ENCODE measurements around the gene ZNF10. TPM values are rescaled to one million over a fixed set of nuclear protein-coding genes. Genes with fewer than 3 reads are reported as not detected.

The ZNF10 gene
- total and polyA plus RNA-seq, 4 donors, result 3.2 to 26.2 (median 6.8) TPM

DNA sequence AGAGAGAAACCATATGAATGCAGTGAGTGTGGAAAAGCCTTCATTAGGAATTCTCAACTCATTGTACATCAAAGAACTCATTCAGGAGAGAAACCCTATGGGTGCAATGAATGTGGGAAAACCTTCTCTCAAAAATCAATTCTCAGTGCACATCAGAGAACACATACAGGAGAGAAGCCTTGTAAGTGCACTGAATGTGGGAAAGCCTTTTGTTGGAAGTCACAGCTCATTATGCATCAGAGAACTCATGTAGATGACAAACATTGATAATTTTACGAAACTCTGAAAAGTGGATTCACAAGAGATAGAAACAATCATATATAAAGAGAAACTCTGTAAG, 73.8 kb downstream of the ZNF10 start:
- H3K9ac ChIP-seq (ENCODE audit: insufficient read depth in 1 of 2, low read length in 2 of 2), result no peak overlapping the region
- H3K27ac ChIP-seq (ENCODE audit: low read depth in 1 of 2, low read length in 1 of 2), result no peak overlapping the region
- 95 to 98% methylated on average over 1 of the region's 1 CpG for WGBS, 2 donors
- TF ChIP-seq CTCF (IDR thresholded peaks at IDR 0.05; ENCODE audit: control extremely low read depth, extremely low read depth), result no peak
- peaks cover 10 to 55% (median 39%) of the 10 kb centered on the region in 4 donors for H3K36me3 ChIP-seq (ENCODE audit: control insufficient read depth in 4 of 4, insufficient read depth in 4 of 4, low read length in 4 of 4)
- no peaks in the 10 kb centered on the region for H3K27me3 ChIP-seq (ENCODE audit: control insufficient read depth in 3 of 3, insufficient read depth in 3 of 3, low read length in 2 of 3)
- H3K9me3 ChIP-seq (ENCODE audit: control insufficient read depth in 4 of 4, insufficient read depth in 3 of 4, low read length in 3 of 4), result peaks cover 25 to 75% (median 54%) of the 10 kb centered on the region in 4 donors
- no peak for DNase-seq
- H3K4me1 ChIP-seq (ENCODE audit: control insufficient read depth in 5 of 5, insufficient read depth in 5 of 5, low read length in 5 of 5), result no peaks in the 10 kb centered on the region
- H3K4me3 ChIP-seq, result no peak overlapping the region
- no peak for ATAC-seq (ENCODE audit: insufficient read depth, low FRiP score)

GRCh38 chr12:133206390-133206789, 76.0 kb downstream of the ZNF10 start:
- H3K9me3 ChIP-seq (ENCODE audit: control insufficient read depth in 4 of 4, insufficient read depth in 3 of 4, low read length in 3 of 4), result peaks cover 40 to 78% (median 53%) of the 10 kb centered on the region in 4 donors
- WGBS, 2 donors, result 94 to 98% methylated on average over 2 of the region's 2 CpGs
- no peak for TF ChIP-seq CTCF (IDR thresholded peaks at IDR 0.05; ENCODE audit: control extremely low read depth, extremely low read depth)
- ATAC-seq (ENCODE audit: insufficient read depth, low FRiP score), result no peak
- H3K36me3 ChIP-seq (ENCODE audit: control insufficient read depth in 4 of 4, insufficient read depth in 4 of 4, low read length in 4 of 4), result peaks cover 10 to 46% (median 32%) of the 10 kb centered on the region in 4 donors
- H3K27ac ChIP-seq (ENCODE audit: low read depth in 1 of 2, low read length in 1 of 2), result no peak overlapping the region
- no peaks in the 10 kb centered on the region for H3K27me3 ChIP-seq (ENCODE audit: control insufficient read depth in 3 of 3, insufficient read depth in 3 of 3, low read length in 2 of 3)
- no peak overlapping the region for H3K4me3 ChIP-seq
- DNase-seq, result no peak
- H3K9ac ChIP-seq (ENCODE audit: insufficient read depth in 1 of 2, low read length in 2 of 2), result no peak overlapping the region
- no peaks in the 10 kb centered on the region for H3K4me1 ChIP-seq (ENCODE audit: control insufficient read depth in 5 of 5, insufficient read depth in 5 of 5, low read length in 5 of 5)

Other genes starting within 250 kb of the ZNF10 start
- gene CHFR, start 243.0 kb upstream of the ZNF10 start, total RNA-seq, result 10 to 100 TPM; 44.4 to 59.9 TPM
- 10 to 100 TPM; 35.1 to 36.3 TPM for gene CHFR, start 243.0 kb upstream of the ZNF10 start, polyA plus RNA-seq
- gene ZNF605, start 174.3 kb upstream of the ZNF10 start, total RNA-seq, result 10 to 100 TPM; 10.7 to 17.3 TPM
- 1 to 10 TPM; 2.1 to 3.8 TPM for gene ZNF605, start 174.3 kb upstream of the ZNF10 start, polyA plus RNA-seq
- 10 to 100 TPM; 15.5 to 26.7 TPM for gene ZNF26, start 144.3 kb upstream of the ZNF10 start, total RNA-seq
- gene ZNF26, start 144.3 kb upstream of the ZNF10 start, polyA plus RNA-seq, result 1 to 10 TPM; 5.0 to 6.4 TPM
- gene ZNF84, start 93.1 kb upstream of the ZNF10 start, total RNA-seq, result 10 to 100 TPM; 16.8 to 52.2 TPM
- gene ZNF84, start 93.1 kb upstream of the ZNF10 start, polyA plus RNA-seq, result 1 to 10 TPM; 5.1 to 9.3 TPM
- gene ZNF140, start 49.7 kb upstream of the ZNF10 start, total RNA-seq, result 10 to 100 TPM; 14.4 to 57.7 TPM
- gene ZNF140, start 49.7 kb upstream of the ZNF10 start, polyA plus RNA-seq, result 10 to 100 TPM; 11.4 to 14.0 TPM
- 1 to 10 TPM; 1.3 to 6.2 TPM for gene ZNF891, start 353 bp upstream of the ZNF10 start, total RNA-seq
- gene ZNF891, start 353 bp upstream of the ZNF10 start, polyA plus RNA-seq, result under 1 TPM; 0.26 to 0.93 TPM
- 10 to 100 TPM; 20.5 to 33.8 TPM for gene ZNF268, start 50.9 kb downstream of the ZNF10 start, total RNA-seq
- gene ZNF268, start 50.9 kb downstream of the ZNF10 start, polyA plus RNA-seq, result 1 to 10 TPM; 3.3 to 7.9 TPM
- gene ANHX, start 105.2 kb downstream of the ZNF10 start, total RNA-seq, result not detected
- not detected for gene ANHX, start 105.2 kb downstream of the ZNF10 start, polyA plus RNA-seq